PC-3 (cell line): ENCODE measurements around the gene GAREM2. TPM values are rescaled to one million over a fixed set of nuclear protein-coding genes. Genes with fewer than 3 reads are reported as not detected.

ENCODE experiments used
- ATAC-seq: fragments of 200-7000 bp; cut with Tn5 transposase; 2 replicates; pipeline ENCODE4 v1.9.1; 2020; ENCODE audit warnings: mild to moderate bottlenecking, moderate library complexity
- BruUV-seq: library from RNA; stranded (reverse); fragments of 400-500 nt; replicated peaks from 2 replicates; lab custom pipeline; 2021; lab: Mats Ljungman, UMichigan
- CTCF ChIA-PET: fragments of 300-600 bp; sonication (Branson Sonifier 250); formaldehyde crosslinking; loops from one replicate; lab custom pipeline; 2022; ENCODE audit warnings: antibody characterized with exemption; lab: Charles Lee
- POLR2A ChIA-PET: fragments of 300-600 bp; sonication (Branson Sonifier 250); formaldehyde crosslinking; loops from one replicate; lab custom pipeline; 2022; ENCODE audit warnings: antibody characterized with exemption; ENCODE audit not compliant: unreplicated experiment; lab: Charles Lee
- DNase-seq: peaks from one replicate; pipeline ENCODE4 v3.0.0-alpha.2; 2015
- H2AFZ ChIP-seq: fragments of 300-600 bp; sonication (generic); 2 replicates; pipeline ENCODE4 v1.6.0; 2016; ENCODE audit warnings: antibody characterized with exemption, low read length
- H3F3A ChIP-seq: fragments of 300-600 bp; sonication (generic); one replicate; pipeline ENCODE4 v1.6.0; 2017; ENCODE audit warnings: antibody characterized with exemption, low read length, control low read depth, mild to moderate bottlenecking; ENCODE audit not compliant: unreplicated experiment
- H3K27ac ChIP-seq: fragments of 300-600 bp; sonication (generic); 2 replicates; pipeline ENCODE4 v1.5.1; 2016; ENCODE audit warnings: mild to moderate bottlenecking, low read length
- H3K27me3 ChIP-seq: fragments of 300-600 bp; sonication (generic); 2 replicates; pipeline ENCODE4 v1.6.1; 2016; ENCODE audit warnings: low read length, mixed read lengths
- H3K36me3 ChIP-seq: fragments of 300-600 bp; sonication (generic); 2 replicates; pipeline ENCODE4 v1.6.1; 2016; ENCODE audit warnings: low read depth, mixed run types, low read length, mixed read lengths
- H3K4me1 ChIP-seq: fragments of 300-600 bp; sonication (generic); 2 replicates; pipeline ENCODE4 v1.5.1; 2016; ENCODE audit warnings: low read length; ENCODE audit not compliant: insufficient read depth
- H3K4me2 ChIP-seq: fragments of 300-600 bp; sonication (generic); 2 replicates; pipeline ENCODE4 v1.6.0; 2016; ENCODE audit warnings: low read length
- H3K4me3 ChIP-seq: fragments of 300-600 bp; sonication (generic); 2 replicates; pipeline ENCODE4 v1.5.1; 2016; ENCODE audit warnings: mild to moderate bottlenecking, low read length, mixed read lengths
- H3K79me2 ChIP-seq: fragments of 300-600 bp; sonication (generic); 2 replicates; pipeline ENCODE4 v1.6.1; 2017; ENCODE audit warnings: low read length, mixed read lengths
- H3K9ac ChIP-seq: fragments of 300-600 bp; sonication (generic); 2 replicates; pipeline ENCODE4 v1.6.0; 2016; ENCODE audit warnings: mild to moderate bottlenecking, low read length
- H3K9me2 ChIP-seq: fragments of 300-600 bp; sonication (generic); replicated peaks from 2 replicates; pipeline ENCODE4 v1.6.1; 2016; ENCODE audit warnings: mixed run types, low read length, mixed read lengths
- H3K9me3 ChIP-seq: fragments of 300-600 bp; sonication (generic); 2 replicates; pipeline ENCODE4 v1.6.1; 2016; ENCODE audit warnings: low read length, mixed read lengths
- H4K20me1 ChIP-seq: fragments of 300-600 bp; sonication (generic); 2 replicates; pipeline ENCODE4 v1.6.1; 2016; ENCODE audit warnings: low read length, mixed read lengths
- EZH2 ChIP-seq: fragments of 300-600 bp; sonication (generic); IDR thresholded peaks from one replicate; pipeline ENCODE4 v1.6.1; 2017; ENCODE audit warnings: antibody characterized with exemption, mild to moderate bottlenecking, low read length; ENCODE audit not compliant: unreplicated experiment
- EZH2phosphoT487 ChIP-seq: fragments of 300-600 bp; sonication (generic); IDR thresholded peaks from 2 replicates; pipeline ENCODE4 v1.6.1; 2018; ENCODE audit warnings: mild to moderate bottlenecking, antibody characterized with exemption, low read length, borderline replicate concordance
- intact Hi-C: fragments of 100-400 bp; cut with micrococcal nuclease; formaldehyde crosslinking; loops from 2 replicates; pipeline ENCODE4 v1.9.0; 2023
- total RNA-seq: library from RNA; depleted of rRNA; stranded (reverse); fragments of >200 nt; gene quantifications from 2 replicates; pipeline ENCODE4 v1.2.3, GENCODE V29; 2014
- TF ChIP-seq, protein P1 (sequence below): fragments of 300-600 bp; sonication (generic); conservative IDR thresholded peaks from 2 replicates; pipeline ENCODE4 v1.5.1; 2017; ENCODE audit warnings: antibody characterized with exemption, low read depth, mild to moderate bottlenecking, low read length

Gene GAREM2
- total RNA-seq, 1 experiment from 2014 or later: 1.4 TPM

DNA sequence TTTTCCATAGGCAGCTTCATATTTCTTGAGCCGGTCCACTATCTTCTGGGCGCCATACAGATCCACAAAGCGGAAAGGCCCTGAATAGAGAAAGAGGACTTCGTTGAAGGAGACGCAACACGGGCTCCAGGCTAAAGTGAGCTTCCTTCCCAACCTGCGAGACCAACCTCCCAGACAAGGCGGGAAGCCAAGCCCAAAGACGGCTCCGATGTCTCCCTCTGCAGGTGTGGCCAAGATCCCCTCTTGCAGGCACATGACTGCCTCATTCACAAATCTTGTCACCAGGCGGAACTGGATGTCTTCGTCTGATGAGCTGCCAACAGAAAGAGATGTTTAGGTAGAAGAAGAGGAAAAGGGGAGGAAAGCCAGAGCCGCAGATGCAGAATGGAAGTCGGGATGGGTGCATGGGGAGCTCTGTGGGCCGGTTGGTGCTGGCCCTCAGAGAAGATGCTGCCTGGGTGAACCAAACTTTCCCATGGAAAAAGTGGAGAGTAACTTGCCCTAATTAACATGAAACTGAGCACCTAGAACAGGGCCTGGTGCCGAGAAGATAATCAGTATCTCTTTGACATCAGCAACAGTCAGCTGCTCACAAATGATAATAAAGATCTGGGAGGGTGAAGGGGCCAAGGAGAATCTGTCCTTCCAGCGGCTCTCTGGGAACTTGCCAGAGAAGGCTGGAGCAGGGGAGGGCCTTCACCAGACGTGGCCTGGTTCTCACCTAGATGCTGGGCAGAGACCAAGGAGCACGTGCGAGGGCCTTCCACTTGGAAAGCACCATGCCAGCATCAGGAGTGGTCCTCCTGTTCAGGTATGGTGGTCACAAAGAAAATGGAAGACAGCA lies 18.6 kb downstream of the GAREM2 start:
- DNase-seq (no peak), ATAC-seq (no peak)
- Histone ChIP-seq H3K4me2 (no peak overlapping the region), H3K27ac (no peak overlapping the region), H4K20me1 (no peaks in the 10 kb centered on the region), H3K27me3 (no peaks in the 10 kb centered on the region), H3K4me3 (no peak overlapping the region), H3K9ac (no peak overlapping the region), H2AFZ (no peak overlapping the region), H3K9me2 (no peaks in the 10 kb centered on the region), H3F3A (no peaks in the 10 kb centered on the region), H3K4me1 (no peaks in the 10 kb centered on the region), H3K9me3 (no peaks in the 10 kb centered on the region), H3K79me2 (no peaks in the 10 kb centered on the region), H3K36me3 (peaks cover 29% of the 10 kb centered on the region; the same call in 1 of the 2 replicates)
- intact Hi-C loops: no loop called here
- no TSS peak for BruUV-seq
- POLR2A ChIA-PET: no interaction called here
- TF ChIP-seq, protein P1, sequence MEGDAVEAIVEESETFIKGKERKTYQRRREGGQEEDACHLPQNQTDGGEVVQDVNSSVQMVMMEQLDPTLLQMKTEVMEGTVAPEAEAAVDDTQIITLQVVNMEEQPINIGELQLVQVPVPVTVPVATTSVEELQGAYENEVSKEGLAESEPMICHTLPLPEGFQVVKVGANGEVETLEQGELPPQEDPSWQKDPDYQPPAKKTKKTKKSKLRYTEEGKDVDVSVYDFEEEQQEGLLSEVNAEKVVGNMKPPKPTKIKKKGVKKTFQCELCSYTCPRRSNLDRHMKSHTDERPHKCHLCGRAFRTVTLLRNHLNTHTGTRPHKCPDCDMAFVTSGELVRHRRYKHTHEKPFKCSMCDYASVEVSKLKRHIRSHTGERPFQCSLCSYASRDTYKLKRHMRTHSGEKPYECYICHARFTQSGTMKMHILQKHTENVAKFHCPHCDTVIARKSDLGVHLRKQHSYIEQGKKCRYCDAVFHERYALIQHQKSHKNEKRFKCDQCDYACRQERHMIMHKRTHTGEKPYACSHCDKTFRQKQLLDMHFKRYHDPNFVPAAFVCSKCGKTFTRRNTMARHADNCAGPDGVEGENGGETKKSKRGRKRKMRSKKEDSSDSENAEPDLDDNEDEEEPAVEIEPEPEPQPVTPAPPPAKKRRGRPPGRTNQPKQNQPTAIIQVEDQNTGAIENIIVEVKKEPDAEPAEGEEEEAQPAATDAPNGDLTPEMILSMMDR: no peak
- TF ChIP-seq EZH2phosphoT487 (no peak), EZH2 (no peak)
- CTCF ChIA-PET: no interaction called here

DNA sequence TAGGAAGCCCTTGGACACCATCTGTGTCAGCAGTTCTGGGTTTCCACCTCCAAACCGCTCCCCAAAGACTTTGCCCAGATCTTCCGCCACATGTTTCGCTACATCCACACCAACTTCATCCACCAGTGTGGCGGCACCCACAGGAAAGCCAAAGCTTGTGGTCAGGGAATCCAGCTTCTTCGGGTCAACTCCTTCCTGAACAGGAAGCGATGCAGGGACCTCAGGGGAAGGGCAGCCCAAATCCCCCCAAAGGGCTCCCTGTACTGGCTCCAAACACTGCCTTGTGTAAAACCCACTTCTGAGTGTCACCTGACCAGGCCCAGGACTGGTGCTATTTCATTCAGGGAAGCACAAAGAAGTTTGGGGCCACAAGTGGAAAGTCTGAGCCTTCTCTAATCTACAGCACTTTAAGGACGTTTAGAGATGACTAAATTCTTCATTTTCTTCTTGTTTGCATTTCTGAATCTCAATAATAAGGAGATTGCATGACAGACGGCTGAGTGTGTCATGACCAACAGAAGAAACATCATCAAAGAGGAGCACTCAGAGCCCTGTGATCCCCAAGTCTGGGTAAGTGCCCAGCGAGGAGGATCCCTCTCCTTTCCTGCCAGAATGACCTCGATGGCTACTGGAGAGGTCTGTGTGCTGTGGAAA lies 20.8 kb downstream of the GAREM2 start:
- Histone ChIP-seq H3K9me2 (no peaks in the 10 kb centered on the region), H3K9me3 (no peaks in the 10 kb centered on the region), H3K4me3 (no peak overlapping the region), H3K79me2 (no peaks in the 10 kb centered on the region), H3K27me3 (no peaks in the 10 kb centered on the region), H3K9ac (no peak overlapping the region), H2AFZ (no peak overlapping the region), H3F3A (no peaks in the 10 kb centered on the region), H4K20me1 (no peaks in the 10 kb centered on the region), H3K4me1 (no peaks in the 10 kb centered on the region), H3K27ac (no peak overlapping the region), H3K4me2 (no peak overlapping the region), H3K36me3 (peaks cover 46% of the 10 kb centered on the region; the same call in 1 of the 2 replicates)
- DNase-seq (no peak), ATAC-seq (no peak; the same call in 1 of the 2 replicates)
- TF ChIP-seq, protein P1: no peak
- intact Hi-C loops: no loop called here
- BruUV-seq: no TSS peak
- ChIA-PET POLR2A (no interaction called here), CTCF (no interaction called here)
